Fibroblast of skin of back (primary cell): ENCODE results near the gene PXDN.
A peak's percentile ranks its signal among the peaks of the same experiment; 100 is the strongest.

ENCODE experiments used
- DNase-seq: peaks from one replicate; pipeline ENCODE4 v3.0.0-alpha.2; 2013

Gene PXDN

DNA sequence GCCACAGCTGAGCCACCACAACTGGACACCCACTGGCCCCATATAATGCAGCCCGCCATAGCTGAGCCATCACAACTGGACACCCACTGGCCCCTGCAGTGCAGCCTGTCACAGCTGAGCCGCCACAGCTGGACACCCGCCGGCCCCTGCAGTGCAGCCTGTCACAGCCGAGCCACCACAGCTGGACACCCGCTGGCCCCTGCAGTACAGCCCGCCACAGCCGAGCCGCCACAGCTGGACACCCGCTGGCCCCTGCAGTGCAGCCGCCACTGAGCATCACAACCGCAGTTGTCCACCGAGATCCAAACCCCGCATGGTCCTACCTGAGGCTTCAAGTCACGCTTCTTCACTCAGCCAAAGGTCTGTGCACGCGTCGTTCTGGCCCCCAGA is 134.2 kb downstream of the PXDN start:
- DNase-seq = no peak

DNA sequence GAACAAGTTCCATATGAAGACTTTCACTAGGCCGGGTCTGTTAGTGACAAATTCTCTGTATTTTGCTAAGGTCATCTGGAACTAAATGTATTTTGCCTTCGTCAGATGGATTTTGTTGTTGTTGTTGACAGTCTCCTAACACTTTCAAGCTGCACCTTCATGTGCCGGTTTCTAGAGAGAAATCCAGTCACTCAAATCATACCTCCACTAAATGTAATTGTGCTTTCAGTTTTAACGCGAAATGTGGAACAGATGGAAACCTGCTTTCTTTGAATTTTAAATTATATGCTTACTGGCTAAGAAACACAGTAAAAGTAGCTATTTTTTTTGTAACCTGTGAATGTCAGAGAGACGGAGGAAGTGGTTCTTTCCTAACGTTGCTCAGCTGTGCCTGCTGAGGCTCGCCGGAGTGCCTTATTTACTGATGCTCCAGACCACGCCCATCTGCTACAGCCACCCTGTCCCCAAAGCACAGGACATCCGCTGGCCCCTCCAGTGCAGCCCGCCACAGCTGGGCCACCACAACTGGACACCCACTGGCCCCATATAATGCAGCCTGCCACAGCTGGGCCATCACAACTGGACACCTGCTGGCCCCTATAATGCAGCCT is 134.7 kb downstream of the PXDN start:
- DNase-seq = no peak

DNA sequence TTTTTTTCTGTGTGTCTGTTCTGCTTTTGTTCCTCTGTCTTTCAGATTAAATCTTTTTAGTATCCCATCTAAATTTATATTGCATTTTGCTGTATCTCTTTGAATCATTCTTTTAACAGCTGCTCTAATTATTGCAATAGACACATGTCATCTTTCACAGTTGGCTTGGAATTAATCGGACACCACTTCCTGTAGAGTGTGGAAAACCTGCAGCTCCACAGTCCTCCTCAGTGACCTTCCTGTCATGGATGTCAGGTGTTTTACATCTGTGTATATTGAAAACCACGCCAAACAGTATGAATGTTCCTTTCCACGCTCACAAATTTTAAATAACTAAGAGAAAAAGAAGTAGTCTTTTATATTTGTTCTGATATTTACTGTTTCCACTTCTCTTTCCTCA is 135.3 kb downstream of the PXDN start:
- DNase-seq = no peak

DNA sequence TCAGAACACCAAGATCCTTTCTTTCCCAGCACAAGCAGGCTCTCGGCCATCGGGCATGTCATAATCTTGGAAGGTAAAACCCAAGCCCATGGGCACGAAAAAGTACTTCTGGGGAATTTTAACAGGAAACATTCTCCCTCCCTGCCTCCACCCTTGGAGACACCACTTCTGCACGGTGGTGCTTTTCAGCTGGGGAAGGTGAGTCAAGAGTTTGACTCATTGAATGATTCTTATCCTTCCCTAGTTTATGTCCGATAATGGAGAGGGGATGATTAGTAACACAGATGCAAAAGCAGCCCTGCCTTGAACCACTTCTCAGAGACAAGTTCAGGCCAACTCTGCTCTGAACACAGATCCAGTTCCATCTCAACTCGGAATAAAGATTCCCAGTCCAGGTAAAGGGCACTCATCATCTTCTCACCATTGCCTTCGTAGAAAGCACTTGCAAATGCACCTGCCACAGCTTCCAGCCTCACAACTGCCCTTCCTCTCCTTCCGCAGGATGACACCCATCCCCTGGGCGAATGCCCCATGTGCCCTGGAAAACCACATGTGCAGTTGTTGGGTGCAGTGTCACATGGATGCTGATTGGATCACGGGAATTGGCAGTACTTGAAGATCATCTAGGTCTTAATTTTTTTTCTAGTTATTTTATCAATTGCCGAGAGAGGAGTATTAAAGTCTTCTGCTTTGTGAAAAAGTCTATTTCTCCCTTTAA is 136.2 kb downstream of the PXDN start:
- DNase-seq = no peak

DNA sequence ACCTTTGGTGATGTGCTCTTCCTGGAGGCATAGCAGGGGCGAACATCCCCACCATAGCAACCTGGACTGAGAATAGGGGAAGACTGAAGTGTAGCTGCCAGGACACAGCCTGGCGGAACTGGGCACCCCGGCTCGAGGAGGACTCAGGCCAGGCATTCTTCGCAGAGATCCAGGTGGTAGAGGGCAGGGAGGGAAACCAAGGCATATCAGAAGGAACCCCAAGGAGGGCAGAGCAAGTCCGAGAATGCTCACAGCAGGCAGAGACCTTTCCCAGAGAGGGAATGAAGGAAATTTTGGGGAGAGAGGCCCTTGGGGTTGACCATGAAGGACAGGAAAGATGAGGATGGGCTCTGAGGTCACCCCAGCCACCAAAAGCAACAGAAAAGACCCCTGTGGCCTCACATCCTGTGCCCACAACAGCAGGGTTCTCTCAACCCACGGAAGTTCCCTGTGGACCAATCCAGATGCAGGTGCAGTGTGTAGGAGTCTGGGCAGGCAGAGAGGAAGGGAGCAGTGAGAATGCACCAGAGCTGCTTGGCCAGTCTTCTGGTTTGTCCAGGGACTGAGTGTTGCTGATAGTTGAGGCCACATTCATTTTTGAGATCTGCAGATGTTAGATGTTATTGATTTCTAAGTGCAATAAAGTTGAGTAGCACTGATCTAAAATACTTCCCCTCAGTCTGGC is 136.9 kb downstream of the PXDN start:
- DNase-seq = no peak

DNA sequence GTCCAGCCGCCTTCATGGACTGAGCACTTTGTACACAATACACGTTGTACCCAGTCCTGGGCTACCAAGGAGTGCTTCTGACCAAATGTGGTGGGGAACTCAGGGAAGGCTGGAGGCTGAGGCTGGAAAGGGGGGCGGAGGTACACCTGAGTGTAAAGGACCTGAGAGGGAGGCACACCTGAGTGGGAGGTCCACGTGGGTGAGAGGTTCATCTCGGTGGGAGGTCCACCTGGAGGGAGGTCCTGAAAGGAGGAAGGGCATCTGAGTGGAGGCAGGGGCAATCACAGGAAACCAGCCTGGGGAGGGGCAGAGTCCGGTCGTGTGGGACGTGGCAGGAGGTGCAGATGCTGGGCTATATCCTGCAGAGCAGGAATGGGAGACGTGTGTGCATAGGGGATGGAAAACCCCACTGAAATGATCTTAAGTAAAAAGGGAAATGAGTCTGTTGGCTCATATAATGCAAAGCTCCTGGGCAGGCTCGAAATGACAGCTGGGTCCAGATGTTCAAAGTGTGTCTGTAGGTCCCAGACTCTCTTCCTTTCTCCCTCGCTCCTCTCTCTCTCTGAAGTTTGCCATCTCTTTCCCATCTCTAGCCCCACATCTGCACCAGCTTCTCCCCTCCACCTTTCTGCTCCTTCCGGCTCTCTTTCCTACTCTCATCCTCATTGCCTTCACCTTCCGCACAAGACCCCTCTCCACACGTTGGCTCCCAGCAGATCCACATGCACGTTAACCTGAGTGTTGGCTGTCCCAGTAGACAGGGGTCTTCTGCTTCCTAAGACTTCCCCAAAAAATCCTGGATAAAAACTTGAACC is 137.7 kb downstream of the PXDN start:
- DNase-seq = no peak

DNA sequence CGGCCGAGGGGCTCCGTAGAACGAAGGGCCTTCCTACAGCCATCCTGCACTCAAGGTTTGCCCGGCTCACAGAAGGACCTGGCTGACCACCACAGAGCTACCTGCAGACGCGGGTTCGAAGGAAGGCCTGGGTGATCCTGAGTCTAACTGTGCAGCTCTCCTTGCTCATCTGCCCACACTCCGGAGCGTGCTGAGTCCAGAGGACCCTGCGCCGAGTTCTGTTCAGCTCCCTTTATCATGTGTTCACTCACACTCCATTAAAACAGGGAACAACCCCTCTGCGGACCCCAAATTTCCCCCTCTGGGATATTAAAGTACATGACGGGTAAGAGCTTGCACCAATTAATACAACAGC is 138.3 kb downstream of the PXDN start:
- no peak for DNase-seq

DNA sequence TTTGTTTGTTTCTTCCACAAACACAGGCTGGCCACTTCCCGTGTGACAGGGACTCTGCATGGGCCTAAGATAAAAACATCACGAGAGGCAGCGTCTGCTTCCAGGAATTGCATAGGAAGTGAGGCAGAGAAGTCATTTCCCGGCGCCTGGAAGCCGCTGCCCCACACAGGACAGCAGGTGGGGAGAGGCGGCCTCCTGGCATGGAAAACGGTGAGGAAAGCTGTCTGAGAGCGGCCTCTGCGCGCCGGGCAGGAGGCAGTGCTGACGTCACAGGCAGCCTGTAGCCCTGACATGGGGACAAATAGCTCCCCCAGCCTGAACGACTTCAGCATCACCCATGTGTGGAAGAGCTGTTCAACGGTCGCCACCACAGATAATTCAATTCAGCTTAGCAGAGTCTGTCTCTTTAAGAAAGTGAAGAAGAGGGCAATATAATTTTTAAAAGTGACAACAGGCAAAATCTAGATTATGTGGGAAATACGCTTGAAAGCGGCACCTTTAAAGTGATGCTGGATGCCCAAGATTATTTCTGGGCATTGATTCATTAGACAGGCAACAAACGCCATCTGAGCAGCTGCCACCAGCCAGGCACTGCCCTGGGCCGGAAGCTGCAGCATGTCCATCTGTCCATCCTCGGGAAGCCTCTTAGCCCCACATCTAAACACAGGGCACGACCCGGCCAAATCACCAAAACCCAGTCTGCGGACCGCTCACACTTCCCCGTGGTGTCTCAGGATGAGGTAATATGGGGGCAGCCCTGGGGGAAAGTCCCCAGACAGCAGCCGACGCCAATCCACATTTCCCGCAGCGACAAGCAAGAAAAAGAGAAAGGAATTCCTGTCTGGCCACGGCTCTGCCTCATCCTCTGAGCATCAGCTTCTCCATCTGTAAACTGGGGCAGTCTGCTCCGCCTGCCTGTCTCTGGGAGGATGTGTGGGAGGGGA is 138.9 kb downstream of the PXDN start:
- peak; percentile 75 for DNase-seq

DNA sequence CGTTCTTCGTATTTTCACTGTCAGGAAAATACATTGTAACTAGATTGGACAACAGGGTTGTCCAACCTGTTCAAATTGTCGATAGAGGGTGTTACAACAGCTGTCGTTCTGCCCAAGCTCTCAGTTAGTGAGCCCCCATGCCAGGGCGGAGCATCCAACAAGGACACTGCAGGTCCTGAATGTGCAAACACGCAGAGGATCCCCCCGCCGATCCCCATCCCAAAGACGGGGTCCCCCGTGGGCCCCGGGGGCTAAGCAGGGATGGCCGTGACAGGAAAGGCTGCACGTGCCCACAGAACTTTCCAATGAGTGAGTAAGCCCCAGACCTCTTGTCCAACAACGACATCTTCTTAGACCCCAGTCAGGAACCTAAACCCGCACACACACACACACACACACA is 140.8 kb downstream of the PXDN start:
- DNase-seq = no peak

DNA sequence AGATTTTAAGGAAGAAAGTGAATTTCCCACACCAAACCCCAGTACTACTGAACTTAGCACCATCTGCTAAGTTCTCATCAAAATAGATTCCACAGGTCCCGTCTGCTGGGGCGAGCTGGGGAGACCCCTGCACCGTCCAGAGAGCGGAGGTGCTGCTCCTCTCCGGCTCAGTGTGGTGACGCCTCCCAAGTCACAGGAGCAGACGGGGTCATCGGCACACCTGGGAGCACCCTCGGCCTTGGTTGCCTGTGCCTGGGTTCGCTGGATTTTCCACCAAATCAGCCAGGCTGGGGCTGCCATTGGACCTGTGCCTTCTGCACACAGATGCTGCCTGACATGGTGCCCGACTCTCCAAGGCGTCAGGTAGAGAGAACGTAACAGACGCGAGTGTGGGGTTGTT is 141.3 kb downstream of the PXDN start:
- DNase-seq = no peak

DNA sequence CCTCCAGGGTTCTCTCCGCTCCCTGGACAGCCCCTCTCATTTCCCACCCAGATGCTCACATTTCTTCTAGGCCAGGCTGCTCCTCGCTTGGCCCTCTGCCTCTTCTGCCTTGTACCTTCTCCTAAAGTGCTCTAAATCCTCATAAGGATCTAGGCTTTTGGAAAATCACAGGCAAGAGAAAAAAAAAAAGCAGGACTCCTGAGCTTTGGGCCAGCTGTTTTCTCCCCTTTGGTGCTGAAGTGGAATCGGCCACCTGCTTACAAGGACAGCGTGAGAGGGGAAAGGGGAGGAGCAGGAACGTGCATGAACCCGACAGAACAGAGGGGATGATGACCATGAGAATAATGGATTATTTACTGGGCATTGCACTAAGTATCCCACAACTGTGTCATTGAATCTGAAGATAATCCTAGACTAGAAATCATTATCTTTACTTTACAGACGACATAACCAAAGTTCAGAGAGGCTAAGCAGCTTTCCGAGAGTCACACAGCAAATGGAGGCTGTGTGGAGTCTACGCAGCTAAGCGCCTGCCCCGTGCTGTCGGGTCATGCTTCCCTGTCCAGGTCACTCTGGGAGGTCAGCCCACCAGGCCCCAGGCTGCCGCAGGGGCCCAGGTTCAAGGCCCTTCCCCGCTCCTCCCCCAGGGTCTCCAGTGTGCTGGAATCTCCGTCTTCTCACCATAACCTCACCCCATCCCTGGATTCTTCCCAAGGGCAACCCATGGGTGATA is 141.9 kb downstream of the PXDN start:
- DNase-seq = no peak

DNA sequence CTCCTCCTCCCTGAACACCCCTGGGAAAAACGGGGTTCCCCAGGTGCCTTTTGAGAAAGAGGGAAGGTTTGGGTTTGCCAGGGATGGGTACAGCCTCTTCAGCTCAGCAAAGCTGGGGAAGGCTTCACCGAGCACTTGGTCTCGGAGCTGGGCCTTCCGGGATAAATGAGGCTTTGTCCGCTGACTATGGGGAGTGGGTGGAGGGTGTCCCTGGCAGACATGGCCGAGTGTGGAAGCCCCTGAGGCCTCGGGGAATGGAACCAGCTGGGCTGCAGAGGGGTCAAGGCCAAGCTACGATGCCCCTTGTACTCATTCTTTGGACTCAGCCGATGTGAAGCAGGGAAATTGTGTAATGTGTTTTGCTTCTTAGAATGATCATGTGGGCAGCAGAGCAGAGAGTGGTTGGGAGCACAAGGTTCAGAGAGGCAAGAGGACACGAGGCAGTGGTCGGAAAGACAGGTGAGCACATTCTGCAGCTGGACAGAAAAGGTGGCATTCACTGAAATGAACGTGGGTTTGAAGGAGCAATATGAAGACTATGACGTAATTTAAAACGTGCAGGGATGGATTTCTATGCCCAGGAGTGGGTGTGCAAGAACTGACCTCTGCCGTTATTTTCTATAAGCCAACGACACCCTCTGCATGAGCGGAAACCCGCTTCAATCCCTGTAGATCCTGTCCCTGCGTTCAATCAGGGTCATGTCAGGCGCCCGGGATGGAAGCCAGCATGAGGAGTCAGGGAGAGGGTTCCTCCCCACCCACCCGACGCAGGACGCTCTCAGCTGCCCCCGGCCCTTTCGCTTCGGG is 142.6 kb downstream of the PXDN start:
- DNase-seq = no peak

DNA sequence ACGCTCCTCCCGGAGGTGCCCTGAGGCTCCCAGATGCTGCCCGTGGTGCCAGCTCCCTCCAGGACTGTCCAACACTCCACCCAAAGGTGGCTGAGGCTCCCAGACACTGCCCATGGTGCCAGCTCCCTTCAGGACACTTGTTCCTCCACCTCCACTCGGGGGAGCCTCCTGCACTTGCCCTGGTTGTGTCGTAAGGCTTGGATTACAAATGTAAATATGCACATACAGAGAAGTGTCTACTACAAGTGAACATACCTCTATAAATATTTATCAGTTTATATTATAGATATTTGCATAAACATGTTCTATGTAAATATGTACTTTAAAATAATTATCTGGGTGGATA is 143.3 kb downstream of the PXDN start:
- no peak for DNase-seq

DNA sequence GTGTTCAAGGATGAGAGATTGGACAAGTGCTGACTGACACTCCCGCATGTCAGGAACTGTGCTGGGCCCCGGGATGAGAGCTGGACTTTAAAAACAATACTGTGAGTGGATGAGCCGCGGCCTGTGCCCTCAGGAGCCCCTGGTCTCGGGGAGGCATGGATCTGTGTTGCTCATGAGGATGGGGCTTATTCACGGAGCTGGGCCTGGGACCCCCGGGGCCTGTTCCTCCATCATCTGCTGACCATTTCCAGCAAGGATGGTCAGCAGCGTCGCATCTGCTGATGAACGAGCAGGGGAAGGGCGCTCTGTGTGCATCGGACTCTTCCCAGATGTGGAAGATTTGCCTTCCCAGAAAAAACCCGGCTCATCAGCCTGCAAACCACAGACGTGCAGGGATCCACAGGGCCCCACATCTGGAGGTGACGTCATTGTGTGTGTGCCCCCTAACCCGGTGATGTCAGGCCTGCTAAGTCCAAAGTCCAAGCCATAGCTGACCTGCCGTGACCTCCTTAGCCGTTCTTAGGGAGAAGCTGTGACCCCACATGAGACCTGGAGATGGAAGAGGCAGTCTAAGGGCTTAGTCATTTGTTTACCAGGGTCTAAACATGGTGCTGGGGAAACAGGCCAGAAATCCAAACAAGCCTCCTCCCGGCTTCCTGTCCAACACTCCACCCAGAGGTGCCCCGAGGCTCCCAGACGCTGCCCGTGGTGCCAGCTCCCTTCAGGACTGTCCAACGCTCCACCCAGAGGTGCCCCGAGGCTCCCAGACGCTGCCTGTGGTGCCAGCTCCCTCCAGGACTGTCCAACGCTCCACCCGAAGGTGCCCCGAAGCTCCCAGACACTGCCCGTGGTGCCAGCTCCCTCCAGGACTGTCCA is 143.9 kb downstream of the PXDN start:
- no peak for DNase-seq

DNA sequence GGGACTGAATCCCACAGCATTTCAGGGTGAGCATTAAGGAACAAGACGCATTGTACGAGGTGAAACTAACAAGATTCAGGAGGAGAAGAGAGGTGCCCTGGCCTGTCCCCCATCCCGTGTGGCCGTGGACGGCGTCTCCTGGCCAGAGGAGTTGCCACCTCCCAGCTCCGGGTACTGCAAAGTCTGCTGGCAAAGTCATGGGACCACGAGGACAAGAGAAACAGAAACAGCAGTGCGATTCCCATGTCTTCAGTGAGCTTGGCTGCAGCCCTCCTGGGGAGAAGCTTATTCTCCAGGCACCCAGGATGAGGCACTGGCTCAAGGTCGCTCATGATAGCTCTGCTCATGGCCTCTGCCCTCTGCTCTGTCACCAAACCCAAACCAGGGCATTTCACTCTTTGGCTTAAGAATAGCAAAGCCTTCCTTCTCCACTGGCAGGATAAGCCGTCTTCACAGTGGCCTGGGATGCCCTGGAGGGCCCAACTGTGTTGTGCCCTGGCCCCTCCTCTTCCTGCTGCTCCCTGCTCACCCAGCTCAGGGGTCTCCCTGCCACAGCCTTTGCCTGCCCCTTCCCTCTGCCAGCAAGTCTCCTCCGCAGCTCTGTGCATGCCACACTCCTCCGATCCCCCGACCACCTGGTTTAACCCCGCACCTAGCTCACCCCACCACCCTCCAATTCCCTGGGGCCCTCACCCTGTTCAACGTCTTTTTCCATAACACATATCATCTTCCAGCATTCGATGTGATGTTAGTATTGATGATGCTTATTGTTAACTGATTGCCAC is 144.8 kb downstream of the PXDN start:
- DNase-seq = no peak

DNA sequence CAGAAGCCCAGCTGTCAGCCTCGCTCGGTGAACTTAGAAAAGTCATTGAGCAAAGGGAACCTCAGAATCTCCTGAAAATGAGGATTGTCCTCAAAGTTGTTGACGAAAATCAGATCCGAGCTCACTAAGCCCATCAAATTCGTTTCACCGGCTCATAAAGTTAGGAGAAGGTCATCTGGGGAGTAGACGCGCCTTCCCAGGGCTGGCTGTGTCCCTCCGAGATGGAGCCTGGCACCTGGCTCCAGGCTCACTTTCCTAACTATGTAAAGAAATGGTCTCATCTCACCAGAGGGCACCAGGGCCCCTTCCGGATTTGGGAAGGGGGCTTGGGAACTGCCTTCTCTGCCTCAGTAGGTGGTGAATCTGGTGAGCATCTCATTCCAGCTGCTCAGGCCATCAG is 145.5 kb downstream of the PXDN start:
- DNase-seq = no peak

DNA sequence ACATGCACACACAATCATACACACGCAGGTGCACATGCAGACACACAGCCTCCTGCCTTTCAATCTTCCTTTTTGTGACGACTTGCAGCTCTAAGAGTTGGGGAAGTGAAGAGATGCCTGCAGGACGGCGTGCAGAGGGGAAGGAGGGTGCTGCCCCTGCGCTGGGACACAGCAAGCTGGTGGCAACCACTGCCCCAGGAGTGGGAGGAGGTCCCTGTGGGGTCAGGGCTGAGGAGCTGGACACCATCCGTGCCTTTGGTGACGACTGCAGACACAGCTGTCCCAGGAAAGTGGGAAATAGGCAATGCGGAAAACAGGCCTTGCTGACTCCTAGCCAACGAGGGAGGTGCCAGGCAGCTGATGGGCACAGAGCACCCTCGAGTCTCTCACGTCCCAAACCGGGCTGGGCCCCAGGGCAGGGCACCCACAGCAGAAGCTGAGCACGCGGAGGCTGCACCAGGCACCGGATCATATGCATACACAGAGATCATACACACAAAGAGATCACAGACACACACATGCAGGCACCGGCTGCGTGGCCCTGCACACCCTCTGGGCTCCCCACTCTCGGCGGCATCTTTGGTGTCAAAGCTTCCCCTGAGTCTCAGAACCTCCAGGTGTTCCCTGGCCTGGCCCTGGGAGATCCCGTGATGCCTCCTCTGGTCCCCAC is 146.1 kb downstream of the PXDN start:
- no peak for DNase-seq

DNA sequence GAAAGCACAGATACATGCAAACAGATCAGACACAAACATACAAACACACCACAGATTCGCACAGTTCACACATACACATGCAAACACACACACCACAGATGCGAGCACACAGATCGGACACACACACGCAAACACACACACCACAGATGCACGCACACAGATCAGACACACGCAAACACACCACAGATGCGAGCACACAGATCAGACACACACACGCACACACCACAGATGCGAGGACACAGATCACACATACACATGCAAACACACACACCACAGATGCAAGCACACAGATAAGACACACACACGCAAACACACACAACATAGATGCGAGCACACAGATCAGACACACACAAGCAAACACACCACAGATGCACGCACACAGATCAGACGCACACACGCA is 149.0 kb downstream of the PXDN start:
- no peak for DNase-seq
